ENCODE measurements around the gene SLC38A6.
A peak's percentile ranks its signal among the peaks of the same experiment; 100 is the strongest.

The SLC38A6 gene

GRCh38 chr14:61042220-61042619, 61.2 kb downstream of the SLC38A6 start:
- H3K4me3 ChIP-seq (replicated peaks; ENCODE audit: low read depth, low read length): no peak overlapping the region
- no peak for DNase-seq (ENCODE audit: low read depth)
- no peak for TF ChIP-seq CTCF (IDR thresholded peaks at IDR 0.05; ENCODE audit: low read length, missing control alignments)

DNA sequence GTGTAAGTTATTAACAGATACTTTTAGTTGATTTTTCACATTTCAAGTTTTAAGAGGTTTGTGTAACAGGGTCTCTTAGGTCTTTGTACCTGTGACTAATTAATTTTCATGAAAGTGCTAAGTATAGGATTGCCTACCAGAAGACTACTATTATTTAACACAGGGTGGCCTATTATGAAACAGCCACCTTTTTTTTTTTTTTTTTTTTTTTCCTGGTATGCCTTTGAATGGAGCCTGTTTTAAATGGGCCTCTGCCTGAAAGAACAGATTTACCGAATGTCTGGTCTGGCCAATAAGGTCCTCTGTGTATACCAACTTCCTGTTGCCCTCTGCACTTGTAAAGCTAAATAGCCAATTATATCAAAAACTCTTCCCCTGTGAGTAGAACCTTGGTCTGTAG, 62.5 kb downstream of the SLC38A6 start:
- no peak for TF ChIP-seq CTCF (IDR thresholded peaks at IDR 0.05; ENCODE audit: low read length, missing control alignments)
- DNase-seq (ENCODE audit: low read depth): no peak

GRCh38 chr14:61047021-61047420, 66.0 kb downstream of the SLC38A6 start:
- no peak for DNase-seq (ENCODE audit: low read depth)
- no peak for TF ChIP-seq CTCF (IDR thresholded peaks at IDR 0.05; ENCODE audit: low read length, missing control alignments)

More for the DNA sequence above, 62.5 kb downstream of the SLC38A6 start:
- H3K4me3 ChIP-seq (replicated peaks; ENCODE audit: low read depth, low read length): no peak overlapping the region

GRCh38 chr14:61048640-61049039, 67.6 kb downstream of the SLC38A6 start:
- DNase-seq (ENCODE audit: low read depth): no peak
- no peak for TF ChIP-seq CTCF (IDR thresholded peaks at IDR 0.05; ENCODE audit: low read length, missing control alignments)
- H3K4me3 ChIP-seq (replicated peaks; ENCODE audit: low read depth, low read length): no peak overlapping the region

More at GRCh38 chr14:61047021-61047420, 66.0 kb downstream of the SLC38A6 start:
- H3K4me3 ChIP-seq (replicated peaks; ENCODE audit: low read depth, low read length): no peak overlapping the region

DNA sequence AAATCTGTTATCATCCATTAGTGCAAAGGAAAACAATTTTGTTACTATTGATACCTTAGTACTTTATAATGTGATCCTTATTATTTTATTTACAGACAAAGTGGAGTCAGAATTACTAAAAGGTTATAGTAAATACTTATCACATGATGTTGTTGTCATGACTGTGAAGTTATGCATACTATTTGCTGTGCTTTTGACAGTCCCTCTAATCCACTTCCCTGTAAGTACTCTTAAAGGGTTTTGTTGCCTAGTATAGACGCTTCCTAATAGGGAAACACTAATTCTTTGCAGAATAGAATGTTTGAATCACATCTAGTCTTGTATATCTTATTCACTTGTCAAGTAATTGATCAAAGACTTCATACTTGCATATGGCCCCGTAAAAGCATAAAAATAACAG, 69.4 kb downstream of the SLC38A6 start:
- no peak overlapping the region for H3K4me3 ChIP-seq (replicated peaks; ENCODE audit: low read depth, low read length)
- no peak for TF ChIP-seq CTCF (IDR thresholded peaks at IDR 0.05; ENCODE audit: low read length, missing control alignments)
- DNase-seq (ENCODE audit: low read depth): no peak

DNA sequence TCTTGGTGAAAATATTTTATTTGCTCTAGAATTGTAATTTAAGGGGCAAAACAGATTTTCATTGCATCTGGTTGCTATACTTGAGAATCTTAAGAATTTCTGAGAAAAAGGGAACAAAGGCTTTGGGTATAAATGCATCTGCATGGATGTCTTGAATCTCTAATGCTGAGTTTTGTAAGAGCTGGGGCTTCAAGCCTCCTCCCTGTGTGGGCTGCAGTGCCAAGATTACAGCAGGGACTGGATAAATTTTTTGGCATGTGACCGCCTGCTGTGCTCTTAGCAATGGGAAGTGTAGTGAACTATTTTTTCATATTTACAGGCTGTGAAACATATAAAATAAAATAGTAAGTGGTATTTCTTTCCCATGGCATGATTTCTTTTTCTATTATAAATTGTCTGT, 70.0 kb downstream of the SLC38A6 start:
- no peak overlapping the region for H3K4me3 ChIP-seq (replicated peaks; ENCODE audit: low read depth, low read length)
- peak; percentile 48 for DNase-seq (ENCODE audit: low read depth)
- TF ChIP-seq CTCF (IDR thresholded peaks at IDR 0.05; ENCODE audit: low read length, missing control alignments): no peak

DNA sequence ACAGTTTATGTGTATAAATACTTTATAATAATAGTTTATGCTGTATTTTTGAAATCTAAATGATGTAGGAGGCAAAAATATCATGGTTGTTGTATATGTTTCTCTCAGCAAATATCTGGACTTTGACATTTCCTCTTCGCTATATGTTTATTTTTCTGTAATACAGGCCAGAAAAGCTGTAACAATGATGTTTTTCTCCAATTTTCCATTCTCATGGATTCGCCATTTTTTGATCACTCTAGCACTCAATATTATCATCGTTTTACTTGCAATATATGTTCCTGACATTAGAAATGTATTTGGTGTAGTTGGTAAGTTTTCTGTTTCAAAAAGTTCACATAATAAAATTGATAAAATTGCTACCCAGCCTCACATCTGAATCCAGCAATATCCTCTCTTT, 70.6 kb downstream of the SLC38A6 start:
- no peak overlapping the region for H3K4me3 ChIP-seq (replicated peaks; ENCODE audit: low read depth, low read length)
- TF ChIP-seq CTCF (IDR thresholded peaks at IDR 0.05; ENCODE audit: low read length, missing control alignments): no peak
- no peak for DNase-seq (ENCODE audit: low read depth)
